PC-9 (cell line): ENCODE measurements around the gene VPS4A.

Source experiments
- CTCF ChIP-seq: fragments of 200-600 bp; sonication (generic); conservative IDR thresholded peaks from 2 replicates; pipeline ENCODE4 v1.6.1; 2017; ENCODE audit warnings: mixed run types, antibody characterized with exemption, mild to moderate bottlenecking, moderate library complexity
- EZH2 ChIP-seq: fragments of 200-600 bp; sonication (generic); IDR thresholded peaks from 2 replicates; pipeline ENCODE4 v1.8.0; 2017; ENCODE audit warnings: antibody characterized with exemption, low read depth

- TF ChIP-seq CTCF (no peak), EZH2 (no peak)
Measured at GRCh38 chr16:69326172-69326873, 15.2 kb downstream of the VPS4A start.
